ENCODE results near the gene TAP1.

- TF ChIP-seq POLR2A (IDR thresholded peaks at IDR 0.05), result no peak
- TF ChIP-seq CTCF (IDR thresholded peaks at IDR 0.05), result no peak
Measured at GRCh38 chr6:32862725-32863124, 9.2 kb upstream of the TAP1 start.
